ENCODE measurements around the gene PLVAP. TPM values are rescaled to one million over a fixed set of nuclear protein-coding genes. Genes with fewer than 3 reads are reported as not detected.
A peak's percentile ranks its signal among the peaks of the same experiment; 100 is the strongest.

PLVAP gene
- total and polyA plus RNA-seq, 4 donors = 4.0 to 411 (median 195) TPM

DNA sequence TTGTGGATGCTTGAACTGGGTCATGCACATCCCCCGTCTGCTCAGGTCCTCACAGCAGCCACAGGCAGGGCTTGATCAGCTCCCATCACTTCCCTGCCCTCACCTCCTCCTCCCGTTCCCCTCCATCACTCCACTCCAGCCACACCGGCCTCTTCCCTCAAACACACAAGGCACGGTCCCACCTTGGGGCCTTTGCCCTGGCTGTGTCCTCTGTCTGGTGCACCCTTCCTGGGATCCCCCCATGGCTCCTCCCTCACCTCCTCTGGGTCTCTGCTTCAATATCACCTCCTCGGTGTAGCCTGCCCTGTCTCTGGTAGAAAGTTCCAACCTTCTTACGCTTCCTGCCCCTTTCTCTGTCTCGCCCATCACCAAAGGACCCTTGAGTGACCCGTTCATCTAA is 23.8 kb downstream of the PLVAP start:
- no peak for DNase-seq
- 86 to 91% methylated on average over 8 of the region's 8 CpGs for WGBS, 2 donors
- Histone ChIP-seq H3K36me3 (ENCODE audit: control insufficient read depth in 1 of 2, insufficient read depth in 2 of 2, low read length in 1 of 2) (no peaks in the 10 kb centered on the region), H3K4me1 (ENCODE audit: control insufficient read depth in 1 of 2, insufficient read depth in 2 of 2, low read length in 2 of 2) (no peaks in the 10 kb centered on the region), H3K27me3 (ENCODE audit: control insufficient read depth in 1 of 2, insufficient read depth in 2 of 2, low read length in 1 of 2) (no peaks in the 10 kb centered on the region), H3K27ac (ENCODE audit: low read depth in 1 of 2, low read length in 2 of 2) (no peak overlapping the region), H3K9me3 (ENCODE audit: control insufficient read depth, low read length) (no peaks in the 10 kb centered on the region), H3K4me3 (ENCODE audit: low read length in 2 of 2) (no peak overlapping the region)
- peak; percentile 6 for ATAC-seq (ENCODE audit: low FRiP score)
- intact Hi-C loops (cut with DNase I) = no loop called here

DNA sequence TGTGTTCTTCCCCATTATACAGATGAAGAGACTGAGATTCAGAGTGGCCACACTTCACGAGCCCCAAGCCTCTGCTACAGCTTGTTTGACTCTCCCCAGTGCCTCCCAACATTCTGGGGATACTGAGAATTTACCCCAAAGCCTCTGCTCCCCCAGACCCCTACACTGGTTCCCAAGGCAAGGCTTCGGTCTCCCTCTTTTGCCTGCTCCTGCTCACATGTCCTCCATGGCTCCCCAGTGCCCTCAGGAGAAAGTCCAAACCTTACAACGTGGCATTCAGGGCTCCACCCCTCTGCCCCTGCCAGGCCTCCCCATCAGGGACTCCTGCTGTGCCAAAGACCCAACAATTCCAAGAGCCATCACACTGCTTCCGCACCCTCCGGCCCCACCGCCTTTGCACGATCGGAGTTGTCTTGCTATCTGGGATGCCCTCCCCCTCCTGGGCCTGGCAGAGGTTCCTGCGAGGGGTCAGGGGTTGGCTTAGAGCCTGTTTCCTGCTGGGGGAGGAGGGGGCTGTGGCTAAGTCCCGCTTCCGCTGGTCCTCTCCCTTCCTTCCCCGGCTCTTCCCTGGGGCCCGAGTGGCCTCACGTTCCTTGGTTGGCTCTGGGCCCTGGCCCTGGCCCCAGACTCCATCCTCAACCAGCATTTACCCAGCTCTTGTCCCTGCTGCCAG is 24.4 kb downstream of the PLVAP start:
- Histone ChIP-seq H3K4me1 (ENCODE audit: control insufficient read depth in 1 of 2, insufficient read depth in 2 of 2, low read length in 2 of 2) (no peaks in the 10 kb centered on the region), H3K4me3 (ENCODE audit: low read length in 2 of 2) (no peak overlapping the region), H3K27ac (ENCODE audit: low read depth in 1 of 2, low read length in 2 of 2) (no peak overlapping the region), H3K27me3 (ENCODE audit: control insufficient read depth in 1 of 2, insufficient read depth in 2 of 2, low read length in 1 of 2) (no peaks in the 10 kb centered on the region), H3K36me3 (ENCODE audit: control insufficient read depth in 1 of 2, insufficient read depth in 2 of 2, low read length in 1 of 2) (no peaks in the 10 kb centered on the region), H3K9me3 (ENCODE audit: control insufficient read depth, low read length) (no peaks in the 10 kb centered on the region)
- 22 to 25% methylated on average over 13 to 14 of the region's 14 CpGs for WGBS, 2 donors
- intact Hi-C loops (cut with DNase I) = no loop called here
- DNase-seq = no peak
- peak; percentile 37 for ATAC-seq (ENCODE audit: low FRiP score)

DNA sequence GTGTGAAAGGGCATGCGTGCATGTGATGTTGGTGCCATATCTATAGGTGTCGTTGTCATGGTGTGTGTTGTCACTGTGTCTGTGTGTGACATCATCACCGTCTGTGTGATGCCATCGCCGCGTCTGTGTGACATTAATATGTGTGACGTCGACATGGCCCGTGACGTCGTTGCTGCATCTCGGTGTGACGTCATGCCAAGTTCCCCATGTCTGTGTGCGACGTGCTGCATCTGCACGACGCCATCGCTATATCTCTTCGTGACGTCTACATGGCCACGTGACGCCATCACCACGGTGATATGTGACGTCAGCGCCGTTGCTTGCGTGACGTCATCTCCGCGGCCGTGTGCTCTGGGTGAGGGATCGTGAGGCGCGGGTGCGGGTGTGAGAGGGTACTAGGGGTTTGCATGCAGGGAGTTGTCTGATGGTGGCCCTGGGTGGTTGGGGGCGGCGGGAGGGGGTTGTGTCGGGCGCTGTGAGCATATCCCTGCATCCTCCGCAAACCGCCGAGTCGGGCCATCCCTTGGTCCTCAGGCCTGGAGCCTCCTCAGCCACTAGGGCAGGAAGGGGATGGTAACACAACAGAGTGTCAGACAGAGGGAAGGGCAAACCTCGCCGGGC is 25.2 kb downstream of the PLVAP start:
- DNase-seq (no peak), ATAC-seq (ENCODE audit: low FRiP score) (no peak)
- H3K9me3 ChIP-seq (ENCODE audit: control insufficient read depth, low read length) = no peaks in the 10 kb centered on the region
- H3K4me1 ChIP-seq (ENCODE audit: control insufficient read depth in 1 of 2, insufficient read depth in 2 of 2, low read length in 2 of 2) = peaks cover 3% of the 10 kb centered on the region in 2 donors
- intact Hi-C loops (cut with DNase I) = no loop called here
- no peak overlapping the region for H3K4me3 ChIP-seq (ENCODE audit: low read length in 2 of 2)
- no peak overlapping the region for H3K27ac ChIP-seq (ENCODE audit: low read depth in 1 of 2, low read length in 2 of 2)
- no peaks in the 10 kb centered on the region for H3K27me3 ChIP-seq (ENCODE audit: control insufficient read depth in 1 of 2, insufficient read depth in 2 of 2, low read length in 1 of 2)
- no peaks in the 10 kb centered on the region for H3K36me3 ChIP-seq (ENCODE audit: control insufficient read depth in 1 of 2, insufficient read depth in 2 of 2, low read length in 1 of 2)
- 93 to 96% methylated on average over 45 of the region's 45 CpGs for WGBS, 2 donors

DNA sequence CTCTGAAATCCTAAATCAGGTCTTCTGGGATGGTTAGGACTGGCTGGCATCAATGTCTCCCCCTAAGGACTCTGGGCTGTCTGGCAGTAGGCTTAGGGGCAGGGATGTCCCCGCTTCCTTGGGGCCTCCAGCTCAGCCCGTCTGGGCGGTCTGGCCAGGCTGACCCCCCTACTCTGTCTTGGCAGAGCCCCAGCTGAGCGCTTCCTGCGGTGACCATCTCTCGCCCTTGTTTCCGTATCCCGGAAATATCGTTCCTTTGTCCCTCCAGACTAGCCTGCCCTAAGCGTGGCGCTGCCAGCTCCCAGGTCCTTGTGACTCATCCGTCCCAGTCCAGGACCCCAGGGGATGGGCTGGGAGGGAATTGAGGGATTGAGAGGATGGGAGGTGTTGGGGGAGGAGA is 28.4 kb downstream of the PLVAP start:
- 1% methylated on average over 12 of the region's 12 CpGs for WGBS, 2 donors
- intact Hi-C loops (cut with DNase I) = no loop called here
- Histone ChIP-seq H3K27ac (ENCODE audit: low read depth in 1 of 2, low read length in 2 of 2) (no peak overlapping the region), H3K9me3 (ENCODE audit: control insufficient read depth, low read length) (no peaks in the 10 kb centered on the region), H3K27me3 (ENCODE audit: control insufficient read depth in 1 of 2, insufficient read depth in 2 of 2, low read length in 1 of 2) (no peaks in the 10 kb centered on the region), H3K4me3 (ENCODE audit: low read length in 2 of 2) (no peak overlapping the region), H3K36me3 (ENCODE audit: control insufficient read depth in 1 of 2, insufficient read depth in 2 of 2, low read length in 1 of 2) (no peaks in the 10 kb centered on the region), H3K4me1 (ENCODE audit: control insufficient read depth in 1 of 2, insufficient read depth in 2 of 2, low read length in 2 of 2) (peaks cover 3 to 4% of the 10 kb centered on the region in 2 donors)
- peak; percentile 72 for ATAC-seq (ENCODE audit: low FRiP score)
- peak; percentile 90 to 92 for DNase-seq

DNA sequence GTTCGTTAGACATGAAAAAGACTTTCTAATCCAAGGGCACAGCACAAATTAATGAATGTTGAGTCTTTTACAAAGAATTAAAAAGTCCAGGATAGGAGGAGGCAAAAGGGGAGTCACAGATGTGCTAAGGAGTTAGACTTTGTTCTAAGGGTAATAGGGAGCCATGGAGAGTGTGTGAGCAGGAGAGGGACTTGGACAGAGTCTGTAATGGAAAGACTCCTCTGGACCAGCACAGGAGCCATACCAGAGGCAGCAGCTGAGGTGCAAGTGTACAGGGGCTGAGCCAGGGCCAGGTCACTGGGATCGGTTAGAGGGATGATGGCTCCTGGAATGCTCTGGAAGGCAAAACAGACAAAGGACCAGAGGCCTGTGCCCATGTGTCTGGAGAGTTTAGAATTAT is 29.3 kb downstream of the PLVAP start:
- Histone ChIP-seq H3K27ac (ENCODE audit: low read depth in 1 of 2, low read length in 2 of 2) (peak overlapping the region; percentile 57 to 77), H3K9me3 (ENCODE audit: control insufficient read depth, low read length) (no peaks in the 10 kb centered on the region), H3K4me1 (ENCODE audit: control insufficient read depth in 1 of 2, insufficient read depth in 2 of 2, low read length in 2 of 2) (peaks cover 3 to 4% of the 10 kb centered on the region in 2 donors), H3K27me3 (ENCODE audit: control insufficient read depth in 1 of 2, insufficient read depth in 2 of 2, low read length in 1 of 2) (no peaks in the 10 kb centered on the region), H3K4me3 (ENCODE audit: low read length in 2 of 2) (no peak overlapping the region), H3K36me3 (ENCODE audit: control insufficient read depth in 1 of 2, insufficient read depth in 2 of 2, low read length in 1 of 2) (no peaks in the 10 kb centered on the region)
- ATAC-seq (ENCODE audit: low FRiP score) (no peak), DNase-seq (no peak)
- 21 to 26% methylated on average over 2 of the region's 2 CpGs for WGBS, 2 donors
- intact Hi-C loops (cut with DNase I) = no loop called here

DNA sequence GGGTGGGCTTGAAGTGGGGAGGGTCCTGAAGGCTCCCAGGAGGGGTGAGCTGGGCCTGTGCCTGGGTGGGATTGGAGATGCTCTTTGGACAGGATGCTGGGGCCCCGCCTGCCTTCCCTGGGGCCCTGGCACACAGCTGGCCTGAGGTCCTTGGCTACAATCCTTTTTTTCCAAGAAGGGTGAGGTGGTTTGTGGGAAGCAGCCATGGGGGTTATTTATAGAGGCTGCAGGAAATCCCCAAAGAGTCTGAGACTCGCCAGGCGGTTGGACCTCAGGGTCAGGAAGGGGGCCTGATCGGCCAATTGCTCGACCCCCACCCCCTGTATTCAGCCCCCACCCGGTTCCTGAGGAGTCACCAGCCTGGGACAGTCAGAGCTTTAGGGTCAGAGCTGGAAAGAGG is 29.8 kb downstream of the PLVAP start:
- Histone ChIP-seq H3K9me3 (ENCODE audit: control insufficient read depth, low read length) (no peaks in the 10 kb centered on the region), H3K4me1 (ENCODE audit: control insufficient read depth in 1 of 2, insufficient read depth in 2 of 2, low read length in 2 of 2) (peaks cover 3 to 4% of the 10 kb centered on the region in 2 donors), H3K27ac (ENCODE audit: low read depth in 1 of 2, low read length in 2 of 2) (peak overlapping the region; percentile 57 to 77), H3K36me3 (ENCODE audit: control insufficient read depth in 1 of 2, insufficient read depth in 2 of 2, low read length in 1 of 2) (no peaks in the 10 kb centered on the region), H3K27me3 (ENCODE audit: control insufficient read depth in 1 of 2, insufficient read depth in 2 of 2, low read length in 1 of 2) (no peaks in the 10 kb centered on the region), H3K4me3 (ENCODE audit: low read length in 2 of 2) (no peak overlapping the region)
- intact Hi-C loops (cut with DNase I) = no loop called here
- ATAC-seq (ENCODE audit: low FRiP score) (peak; percentile 66), DNase-seq (peak; percentile 72 to 83)
- WGBS, 2 donors = 0 to 2% methylated on average over 5 to 6 of the region's 6 CpGs

DNA sequence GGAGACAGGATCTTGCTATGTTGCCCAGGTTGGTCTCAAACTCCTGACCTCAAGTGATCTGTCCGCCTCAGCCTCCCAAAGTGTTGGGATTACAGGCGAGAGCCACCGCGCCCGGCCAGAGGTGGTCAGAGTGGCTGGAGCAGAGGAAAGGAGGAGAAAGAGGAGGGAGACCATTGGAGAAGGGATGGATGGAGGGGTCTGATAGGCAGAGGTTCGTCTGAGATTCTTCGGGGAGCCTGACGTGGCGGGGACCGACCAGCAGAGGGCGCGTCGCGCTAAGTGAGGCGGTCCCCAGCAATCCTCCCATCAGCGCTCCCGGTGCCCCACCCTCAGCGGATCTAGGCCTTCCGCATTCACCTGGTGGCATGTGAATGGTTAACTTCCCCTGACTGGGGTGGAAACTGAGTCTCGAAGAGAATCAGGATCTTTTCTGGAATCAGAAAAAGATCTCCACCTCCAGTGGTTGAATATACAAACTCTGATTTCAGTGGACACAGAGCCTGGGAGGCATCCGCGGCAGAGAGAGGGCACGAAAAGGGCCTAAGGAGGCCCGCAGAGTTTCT is 31.0 kb downstream of the PLVAP start:
- H3K27ac ChIP-seq (ENCODE audit: low read depth in 1 of 2, low read length in 2 of 2) = no peak overlapping the region
- no peak overlapping the region for H3K4me3 ChIP-seq (ENCODE audit: low read length in 2 of 2)
- intact Hi-C loops (cut with DNase I) = loop anchor here in 1 of 2 donors (1.0 kb wide), 1 partner anchor 40 kb away; no protein-coding TSS in a partner anchor
- no peaks in the 10 kb centered on the region for H3K9me3 ChIP-seq (ENCODE audit: control insufficient read depth, low read length)
- peak; percentile 89 for ATAC-seq (ENCODE audit: low FRiP score)
- H3K36me3 ChIP-seq (ENCODE audit: control insufficient read depth in 1 of 2, insufficient read depth in 2 of 2, low read length in 1 of 2) = no peaks in the 10 kb centered on the region
- H3K27me3 ChIP-seq (ENCODE audit: control insufficient read depth in 1 of 2, insufficient read depth in 2 of 2, low read length in 1 of 2) = no peaks in the 10 kb centered on the region
- peak; percentile 82 to 95 for DNase-seq
- peaks cover 3 to 4% of the 10 kb centered on the region in 2 donors for H3K4me1 ChIP-seq (ENCODE audit: control insufficient read depth in 1 of 2, insufficient read depth in 2 of 2, low read length in 2 of 2)
- WGBS, 2 donors = 17 to 22% methylated on average over 24 of the region's 24 CpGs

DNA sequence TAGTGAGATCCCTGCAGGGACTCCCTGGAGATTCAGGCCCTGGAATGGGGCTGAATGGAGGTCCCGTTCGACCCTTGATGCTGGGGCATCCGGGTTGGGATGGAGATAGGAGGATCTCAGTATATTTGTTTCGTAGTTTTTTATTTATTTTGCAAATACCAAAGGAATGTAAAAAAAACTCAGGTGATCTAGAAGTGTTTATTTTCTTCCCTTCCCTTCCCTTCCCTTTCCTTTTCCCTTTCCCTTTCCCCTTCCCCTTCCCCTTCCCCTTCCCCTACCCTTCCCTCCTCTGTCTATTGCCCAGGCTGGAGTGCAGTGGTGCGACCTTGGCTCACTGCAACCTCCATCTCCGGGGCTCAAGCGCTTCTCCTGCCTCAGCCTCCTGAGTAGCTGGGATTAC is 35.3 kb downstream of the PLVAP start:
- no peak for DNase-seq
- Histone ChIP-seq H3K4me1 (ENCODE audit: control insufficient read depth in 1 of 2, insufficient read depth in 2 of 2, low read length in 2 of 2) (peaks cover 0 to under 1% of the 10 kb centered on the region in 2 donors), H3K27me3 (ENCODE audit: control insufficient read depth in 1 of 2, insufficient read depth in 2 of 2, low read length in 1 of 2) (no peaks in the 10 kb centered on the region), H3K9me3 (ENCODE audit: control insufficient read depth, low read length) (no peaks in the 10 kb centered on the region), H3K36me3 (ENCODE audit: control insufficient read depth in 1 of 2, insufficient read depth in 2 of 2, low read length in 1 of 2) (no peaks in the 10 kb centered on the region), H3K4me3 (ENCODE audit: low read length in 2 of 2) (no peak overlapping the region), H3K27ac (ENCODE audit: low read depth in 1 of 2, low read length in 2 of 2) (no peak overlapping the region)
- WGBS, 2 donors = 77 to 88% methylated on average over 7 of the region's 7 CpGs
- ATAC-seq (ENCODE audit: low FRiP score) = no peak
- intact Hi-C loops (cut with DNase I) = no loop called here

DNA sequence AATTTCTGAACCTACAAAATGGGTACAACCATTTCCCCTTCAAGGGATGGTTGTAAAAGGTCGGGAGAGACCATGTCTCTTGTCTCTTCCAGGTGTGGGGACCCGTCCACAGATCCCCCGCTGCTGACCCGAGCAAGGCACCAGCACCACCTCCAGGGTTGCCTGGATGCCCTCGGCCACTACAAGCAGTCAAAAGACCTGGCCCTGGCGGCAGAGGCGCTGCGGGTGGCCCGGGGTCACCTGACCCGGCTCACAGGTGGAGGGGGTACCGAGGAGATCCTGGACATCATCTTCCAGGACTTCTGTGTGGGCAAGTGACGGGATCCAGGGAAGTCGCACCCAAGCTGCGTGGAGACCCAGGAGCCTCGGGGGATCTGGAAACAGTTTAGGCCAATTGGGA is 35.8 kb downstream of the PLVAP start:
- Histone ChIP-seq H3K36me3 (ENCODE audit: control insufficient read depth in 1 of 2, insufficient read depth in 2 of 2, low read length in 1 of 2) (no peaks in the 10 kb centered on the region), H3K4me3 (ENCODE audit: low read length in 2 of 2) (no peak overlapping the region), H3K27me3 (ENCODE audit: control insufficient read depth in 1 of 2, insufficient read depth in 2 of 2, low read length in 1 of 2) (no peaks in the 10 kb centered on the region), H3K27ac (ENCODE audit: low read depth in 1 of 2, low read length in 2 of 2) (no peak overlapping the region), H3K4me1 (ENCODE audit: control insufficient read depth in 1 of 2, insufficient read depth in 2 of 2, low read length in 2 of 2) (no peaks in the 10 kb centered on the region), H3K9me3 (ENCODE audit: control insufficient read depth, low read length) (no peaks in the 10 kb centered on the region)
- no peak for ATAC-seq (ENCODE audit: low FRiP score)
- DNase-seq = no peak
- 87 to 90% methylated on average over 15 of the region's 15 CpGs for whole genome bisulfite sequencing, 2 donors
- intact Hi-C loops (cut with DNase I) = no loop called here

Measured in aorta (tissue), 5 donors.